ENCODE results near the gene CD163. TPM values are rescaled to one million over a fixed set of nuclear protein-coding genes. Genes with fewer than 3 reads are reported as not detected.
"Not testable (repeated sequence)": the region's sequence is repeated elsewhere in the genome, so short reads cannot be mapped to it uniquely, and the experiment has no call there.

CD163 gene
- polyA plus RNA-seq, 2 donors: 3.7 to 5.3 TPM

DNA sequence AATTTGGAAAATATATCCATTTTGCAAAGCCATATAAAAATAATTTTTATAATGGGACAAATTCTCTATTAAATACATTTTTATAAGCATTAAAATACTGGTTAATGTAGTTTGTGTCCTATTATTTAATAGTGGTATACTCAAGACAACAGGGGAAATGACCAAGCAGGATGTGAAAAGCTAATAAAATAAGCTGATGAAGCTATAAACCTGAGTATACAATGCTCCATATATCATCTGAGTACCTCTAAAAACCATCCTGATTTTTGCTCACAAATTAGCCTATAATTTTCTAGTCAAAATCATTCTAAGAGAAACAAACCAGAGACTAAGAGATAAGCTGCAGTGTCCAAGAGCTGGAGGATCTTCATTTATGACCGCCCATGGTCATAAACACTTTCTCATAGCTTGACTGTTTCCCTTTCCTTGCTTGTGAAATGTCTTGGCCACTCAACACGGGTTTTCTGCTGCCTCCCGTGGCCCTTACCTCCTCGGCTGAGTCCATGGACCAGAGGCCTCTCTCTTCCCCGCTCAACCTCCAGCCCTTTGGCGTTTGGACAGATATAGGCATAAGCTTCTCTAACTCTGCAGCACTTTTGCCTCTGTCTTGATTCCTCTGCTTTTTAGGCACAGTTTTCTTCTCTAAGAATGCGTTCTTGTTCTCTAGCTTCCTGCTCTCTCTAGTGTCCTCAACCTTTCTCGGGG, 65.1 kb downstream of the CD163 start:
- H3K9me3 ChIP-seq (ENCODE audit: control insufficient read depth in 2 of 2, insufficient read depth in 1 of 2, low read depth in 1 of 2, low read length in 1 of 2); H3K27ac ChIP-seq (ENCODE audit: low read depth in 2 of 2, low read length in 1 of 2); H3K4me1 ChIP-seq (ENCODE audit: control insufficient read depth in 2 of 2, insufficient read depth in 2 of 2, low read length in 1 of 2); H3K4me3 ChIP-seq (ENCODE audit: low read depth in 1 of 2, low read length in 2 of 2); H3K36me3 ChIP-seq (ENCODE audit: control insufficient read depth in 2 of 2, insufficient read depth in 2 of 2, low read length in 1 of 2); H3K27me3 ChIP-seq (ENCODE audit: control insufficient read depth in 1 of 2, insufficient read depth in 2 of 2, low read length in 2 of 2): not testable (repeated sequence)
- 90 to 92% methylated on average over 8 of the region's 8 CpGs for WGBS, 2 donors

DNA sequence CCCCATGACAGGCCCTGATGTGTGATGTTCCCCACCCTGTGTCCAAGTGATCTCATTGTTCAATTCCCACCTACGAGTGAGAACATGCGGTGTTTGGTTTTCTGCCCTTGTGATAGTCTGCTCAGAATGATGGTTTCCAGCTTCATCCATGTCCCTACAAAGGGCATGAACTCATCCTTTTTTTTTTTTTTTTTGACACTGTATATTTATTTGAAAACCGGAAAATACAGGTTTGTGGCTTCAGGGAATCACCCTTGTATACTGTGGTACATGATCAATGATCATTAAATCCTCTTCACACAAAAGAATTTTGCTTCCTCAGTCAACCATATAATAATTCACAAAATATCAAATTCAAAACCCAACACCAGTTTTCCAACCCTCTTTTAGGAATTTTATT, 66.1 kb downstream of the CD163 start:
- not testable (repeated sequence) for H3K4me3 ChIP-seq (ENCODE audit: low read depth in 1 of 2, low read length in 2 of 2); H3K27ac ChIP-seq (ENCODE audit: low read depth in 2 of 2, low read length in 1 of 2); H3K9me3 ChIP-seq (ENCODE audit: control insufficient read depth in 2 of 2, insufficient read depth in 1 of 2, low read depth in 1 of 2, low read length in 1 of 2); H3K4me1 ChIP-seq (ENCODE audit: control insufficient read depth in 2 of 2, insufficient read depth in 2 of 2, low read length in 1 of 2); H3K36me3 ChIP-seq (ENCODE audit: control insufficient read depth in 2 of 2, insufficient read depth in 2 of 2, low read length in 1 of 2); H3K27me3 ChIP-seq (ENCODE audit: control insufficient read depth in 1 of 2, insufficient read depth in 2 of 2, low read length in 2 of 2)
- 68 to 77% methylated on average over 3 of the region's 3 CpGs for WGBS, 2 donors

DNA sequence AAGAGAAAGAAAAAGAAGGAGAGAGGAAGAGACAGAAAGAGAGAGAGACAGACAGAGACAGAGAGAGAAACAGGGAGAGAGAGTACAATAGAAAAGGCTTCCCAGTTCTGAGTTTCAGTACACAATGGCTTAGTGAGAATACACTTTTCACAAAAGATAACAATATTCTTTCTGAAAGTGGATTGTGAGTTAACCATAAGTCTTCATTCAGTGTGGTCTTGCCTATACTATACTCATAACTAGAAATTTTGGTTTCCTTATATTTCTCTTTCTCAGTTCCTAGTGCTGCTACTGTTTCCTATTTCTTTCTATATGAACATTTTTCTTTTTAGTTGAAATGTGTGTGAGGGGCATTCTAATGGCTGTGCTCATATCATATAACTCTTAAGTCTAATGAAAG, 68.9 kb downstream of the CD163 start:
- H3K4me1 ChIP-seq (ENCODE audit: control insufficient read depth in 2 of 2, insufficient read depth in 2 of 2, low read length in 1 of 2): no peaks in the 10 kb centered on the region
- H3K36me3 ChIP-seq (ENCODE audit: control insufficient read depth in 2 of 2, insufficient read depth in 2 of 2, low read length in 1 of 2): no peaks in the 10 kb centered on the region
- H3K9me3 ChIP-seq (ENCODE audit: control insufficient read depth in 2 of 2, insufficient read depth in 1 of 2, low read depth in 1 of 2, low read length in 1 of 2): peaks cover 0 to under 1% of the 10 kb centered on the region in 2 donors
- H3K27me3 ChIP-seq (ENCODE audit: control insufficient read depth in 1 of 2, insufficient read depth in 2 of 2, low read length in 2 of 2): peaks cover 0 to 3% of the 10 kb centered on the region in 2 donors
- H3K27ac ChIP-seq (ENCODE audit: low read depth in 2 of 2, low read length in 1 of 2): no peak overlapping the region
- no peak overlapping the region for H3K4me3 ChIP-seq (ENCODE audit: low read depth in 1 of 2, low read length in 2 of 2)

DNA sequence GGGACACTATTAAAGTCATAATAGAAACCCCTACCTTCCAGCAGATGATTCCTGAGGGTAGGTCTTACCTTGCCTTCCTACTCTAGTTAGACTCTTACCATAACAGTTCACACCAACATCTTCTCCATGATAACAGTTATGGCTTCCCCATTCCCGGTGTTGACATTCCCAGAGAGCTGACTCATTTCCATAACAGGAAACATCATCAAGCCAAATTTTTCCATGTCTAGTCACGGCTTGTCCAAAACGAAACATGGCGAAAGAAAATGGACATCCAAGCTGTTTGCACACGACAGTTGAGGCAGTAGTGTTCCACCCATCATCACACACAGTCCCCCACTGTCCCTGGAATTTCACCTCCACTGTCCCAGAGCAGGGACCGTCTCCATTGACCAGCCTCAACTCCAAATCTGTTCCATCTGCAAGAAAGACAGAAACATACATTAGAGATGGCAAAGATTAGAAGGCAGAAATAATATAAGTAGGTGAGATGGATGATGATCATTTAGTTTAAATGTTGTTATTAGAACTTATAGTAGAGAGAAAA, 70.2 kb downstream of the CD163 start:
- Histone ChIP-seq H3K9me3 (ENCODE audit: control insufficient read depth in 2 of 2, insufficient read depth in 1 of 2, low read depth in 1 of 2, low read length in 1 of 2) (no peaks in the 10 kb centered on the region), H3K4me1 (ENCODE audit: control insufficient read depth in 2 of 2, insufficient read depth in 2 of 2, low read length in 1 of 2) (no peaks in the 10 kb centered on the region), H3K36me3 (ENCODE audit: control insufficient read depth in 2 of 2, insufficient read depth in 2 of 2, low read length in 1 of 2) (no peaks in the 10 kb centered on the region), H3K4me3 (ENCODE audit: low read depth in 1 of 2, low read length in 2 of 2) (no peak overlapping the region), H3K27ac (ENCODE audit: low read depth in 2 of 2, low read length in 1 of 2) (no peak overlapping the region), H3K27me3 (ENCODE audit: control insufficient read depth in 1 of 2, insufficient read depth in 2 of 2, low read length in 2 of 2) (no peaks in the 10 kb centered on the region)
- WGBS, 2 donors: 57 to 74% methylated on average over 6 of the region's 6 CpGs

DNA sequence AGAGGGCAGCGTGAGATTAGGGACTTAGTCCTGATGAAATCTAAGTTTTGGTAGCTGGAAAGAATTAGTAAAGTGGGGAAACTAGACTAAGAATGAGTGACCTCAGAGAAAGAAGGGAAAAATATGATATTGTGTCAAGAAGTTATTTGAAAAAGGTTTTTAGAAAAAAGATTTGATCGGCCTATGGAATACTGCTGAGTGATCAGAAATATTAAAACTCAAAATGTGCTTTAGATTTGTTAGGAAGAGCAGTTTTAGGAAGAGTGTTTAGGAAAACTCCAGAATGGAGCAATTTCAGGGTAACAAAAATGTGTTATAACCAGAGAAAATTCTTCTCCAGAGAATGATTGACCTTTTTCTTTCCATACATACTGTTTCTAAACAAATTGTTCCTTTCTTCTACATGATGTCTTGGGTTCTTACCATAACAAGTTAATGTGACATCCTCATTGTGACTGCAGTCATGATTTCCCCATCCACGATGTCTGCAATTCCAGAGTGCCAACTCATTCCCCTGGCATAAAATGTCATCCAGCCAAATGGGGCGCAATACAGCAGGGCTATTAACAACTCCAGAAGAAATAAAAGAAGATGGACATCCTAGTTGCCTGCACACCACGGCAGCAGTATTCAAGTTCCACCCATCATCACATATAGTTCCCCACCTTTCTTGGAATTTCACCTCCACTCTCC, 71.4 kb downstream of the CD163 start:
- Histone ChIP-seq H3K36me3 (ENCODE audit: control insufficient read depth in 2 of 2, insufficient read depth in 2 of 2, low read length in 1 of 2) (no peaks in the 10 kb centered on the region), H3K27ac (ENCODE audit: low read depth in 2 of 2, low read length in 1 of 2) (no peak overlapping the region), H3K4me3 (ENCODE audit: low read depth in 1 of 2, low read length in 2 of 2) (no peak overlapping the region), H3K27me3 (ENCODE audit: control insufficient read depth in 1 of 2, insufficient read depth in 2 of 2, low read length in 2 of 2) (no peaks in the 10 kb centered on the region), H3K9me3 (ENCODE audit: control insufficient read depth in 2 of 2, insufficient read depth in 1 of 2, low read depth in 1 of 2, low read length in 1 of 2) (no peaks in the 10 kb centered on the region), H3K4me1 (ENCODE audit: control insufficient read depth in 2 of 2, insufficient read depth in 2 of 2, low read length in 1 of 2) (no peaks in the 10 kb centered on the region)
- WGBS, 2 donors: 84 to 87% methylated on average over 5 of the region's 5 CpGs

Other genes with a start within 250 kb of the CD163 start
- gene ACSM4, start 199.7 kb downstream of the CD163 start, polyA plus RNA-seq: not detected
- gene CD163L1, start 59.6 kb downstream of the CD163 start, polyA plus RNA-seq: under 1 TPM; 0.39 to 0.88 TPM
- gene APOBEC1, start 162.1 kb upstream of the CD163 start, polyA plus RNA-seq: not detected
- under 1 TPM in 1 of 2 donors, not detected in 1; 0.02 TPM for gene GDF3, start 192.0 kb upstream of the CD163 start, polyA plus RNA-seq
- not detected for gene DPPA3, start 207.7 kb upstream of the CD163 start, polyA plus RNA-seq
- not detected for gene CLEC4C, start 243.6 kb upstream of the CD163 start, polyA plus RNA-seq

Measured in esophagus (tissue), 2 donors.